ENCODE data around the gene EARS2.
"Not testable (repeated sequence)": the region's sequence is repeated elsewhere in the genome, so short reads cannot be mapped to it uniquely, and the experiment has no call there.

EARS2 gene

DNA sequence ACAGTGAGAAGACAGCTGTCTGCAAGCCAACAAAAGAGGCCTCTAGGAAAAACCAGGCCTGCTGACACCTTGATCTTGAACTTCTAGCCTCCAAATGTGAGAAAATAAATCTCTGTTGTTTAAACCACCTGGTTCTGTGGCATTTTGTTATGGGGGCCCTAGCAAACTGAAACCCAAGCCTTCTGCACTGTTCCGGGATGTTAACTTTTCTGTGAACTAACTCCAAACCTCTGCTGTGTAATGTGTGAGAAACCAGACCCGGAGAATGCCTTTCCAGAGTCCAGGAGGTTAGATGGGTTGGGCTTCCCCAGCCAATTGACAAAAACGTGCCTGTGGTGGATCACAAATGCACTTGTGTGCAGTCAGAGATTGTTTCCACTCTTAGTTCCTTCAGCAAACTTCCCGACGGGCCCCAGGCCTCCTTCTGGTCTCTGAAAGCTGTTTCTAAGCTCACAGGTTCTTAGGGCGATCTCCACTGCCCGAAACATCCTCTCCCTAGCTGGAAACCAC, 33.2 kb downstream of the EARS2 start:
- no peak for DNase-seq

DNA sequence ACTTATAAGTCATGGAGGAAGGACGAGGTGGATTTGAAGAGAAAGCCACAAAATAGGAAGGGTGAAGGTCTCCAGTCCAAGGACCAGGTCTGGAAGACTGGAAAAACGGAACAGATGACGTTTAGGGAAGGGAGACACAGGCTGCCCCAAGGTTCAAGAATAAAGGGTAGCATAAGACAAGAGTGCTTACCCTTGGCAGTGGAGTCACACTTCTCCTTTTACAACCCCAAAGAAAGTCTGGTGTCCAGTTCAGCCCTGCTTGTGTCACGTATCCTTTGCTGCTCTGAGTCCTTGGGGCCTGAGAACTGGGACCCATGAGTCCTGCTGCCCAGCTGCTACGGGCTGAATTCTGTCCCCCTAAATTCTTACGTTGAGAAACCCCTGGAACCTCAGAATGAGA, 33.8 kb downstream of the EARS2 start:
- DNase-seq = no peak

DNA sequence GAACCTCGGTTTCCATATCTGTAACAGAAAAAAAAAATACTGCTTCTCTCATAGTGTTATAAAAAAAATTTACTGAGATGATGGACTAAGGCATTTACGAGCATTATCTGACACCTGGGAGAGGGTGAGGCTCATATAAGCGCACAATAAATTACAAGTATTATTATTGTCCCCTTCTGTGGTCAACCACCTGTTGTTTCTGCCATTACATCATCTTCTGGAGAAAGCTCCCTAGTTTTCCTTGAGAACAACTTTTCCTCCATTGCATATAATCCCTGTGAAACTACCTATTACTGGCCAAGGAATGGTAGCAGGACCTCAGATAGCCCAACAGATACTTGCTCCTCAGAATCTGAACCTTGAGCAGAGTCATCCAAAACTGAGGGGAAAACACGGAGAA, 35.2 kb downstream of the EARS2 start:
- no peak for DNase-seq

DNA sequence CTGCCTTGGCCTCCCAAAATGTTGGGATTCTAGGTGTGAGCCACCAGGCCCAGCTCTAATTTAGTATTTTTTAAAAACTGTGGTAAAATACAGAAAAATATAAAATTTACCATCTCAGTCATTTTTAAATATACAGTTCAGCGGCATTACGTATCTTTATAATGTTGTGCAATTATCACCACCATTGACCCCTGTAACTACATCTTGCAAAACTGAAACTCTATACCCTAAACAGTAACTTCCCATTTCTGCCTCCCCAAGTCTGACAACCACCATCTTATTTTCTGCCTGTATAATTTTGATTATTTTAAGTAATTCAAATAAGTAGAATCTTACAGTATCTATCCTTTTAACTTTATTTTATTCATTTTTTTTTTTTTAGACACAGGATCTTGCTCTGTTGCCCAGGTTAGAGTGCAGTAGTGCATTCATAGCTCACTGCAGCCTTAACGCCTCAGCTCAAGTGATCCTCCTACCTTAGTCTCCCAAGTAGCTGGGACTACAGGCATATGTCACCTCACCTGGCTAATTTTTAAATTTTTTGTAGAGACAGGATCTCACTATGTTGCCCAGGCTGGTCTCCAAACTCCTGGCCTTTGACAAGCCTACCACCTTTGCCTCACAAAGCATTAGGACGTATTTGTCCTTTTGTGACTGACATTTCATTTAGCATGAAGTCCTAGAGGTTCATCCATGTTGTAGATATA, 36.0 kb downstream of the EARS2 start:
- DNase-seq = no peak

DNA sequence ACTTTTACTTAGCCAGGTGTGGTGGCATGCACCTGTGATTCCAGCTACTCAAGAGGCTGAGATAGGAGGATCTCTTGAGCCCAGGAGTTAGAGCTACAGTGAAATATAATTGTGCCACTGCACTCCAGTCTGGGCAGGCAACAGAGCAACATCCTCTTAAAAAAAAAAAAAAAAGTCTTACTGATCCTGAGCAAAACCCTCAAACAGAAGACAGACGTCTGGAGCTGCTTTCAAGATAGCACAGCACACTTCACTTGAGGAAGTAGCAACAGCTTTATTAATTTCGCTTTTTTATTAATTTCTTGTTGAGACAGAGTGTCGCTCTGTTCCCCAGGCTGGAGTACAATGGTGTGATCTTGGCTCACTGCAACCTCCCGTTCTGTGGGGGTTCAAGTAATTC, 36.6 kb downstream of the EARS2 start:
- no peak for DNase-seq

DNA sequence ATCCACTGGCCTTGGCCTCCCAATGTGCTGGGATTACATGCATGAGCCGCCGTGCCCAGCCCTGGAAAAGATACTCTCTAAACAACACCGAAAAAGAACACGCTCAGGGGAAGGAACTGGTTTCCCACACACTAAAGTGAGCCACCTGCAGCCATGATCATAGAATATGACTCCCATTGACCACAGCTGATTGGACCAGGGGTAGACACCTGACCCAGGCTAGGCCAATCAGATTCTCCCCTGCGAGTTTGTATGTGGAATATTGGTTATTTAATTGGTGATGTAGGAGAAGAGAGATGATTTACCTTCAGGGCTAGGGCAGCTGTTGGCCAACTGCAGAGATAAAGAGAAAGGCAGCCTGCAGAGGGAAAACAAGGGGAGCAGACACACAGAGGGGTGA, 37.9 kb downstream of the EARS2 start:
- no peak for DNase-seq

DNA sequence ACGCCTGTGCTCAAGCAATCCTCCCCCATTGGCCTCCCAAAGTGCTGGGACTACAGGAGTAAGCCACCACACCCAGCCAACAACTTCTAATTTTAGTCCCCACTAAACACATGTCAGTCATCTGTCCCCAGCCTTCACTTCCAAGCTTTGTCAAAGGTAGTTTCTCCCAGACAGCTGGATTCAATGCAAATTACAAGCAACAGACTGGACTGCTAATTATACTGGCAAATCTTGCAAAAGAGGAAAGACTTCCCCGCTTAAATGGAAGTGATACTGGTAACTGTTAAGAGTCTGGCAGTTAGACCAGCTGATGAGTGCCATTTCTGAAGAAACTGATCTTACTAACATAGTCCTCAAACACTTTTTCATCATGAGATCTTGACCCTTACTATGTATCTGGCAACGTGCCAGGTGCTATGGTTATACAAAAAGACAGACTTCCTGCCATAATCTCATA, 38.7 kb downstream of the EARS2 start:
- DNase-seq = no peak

DNA sequence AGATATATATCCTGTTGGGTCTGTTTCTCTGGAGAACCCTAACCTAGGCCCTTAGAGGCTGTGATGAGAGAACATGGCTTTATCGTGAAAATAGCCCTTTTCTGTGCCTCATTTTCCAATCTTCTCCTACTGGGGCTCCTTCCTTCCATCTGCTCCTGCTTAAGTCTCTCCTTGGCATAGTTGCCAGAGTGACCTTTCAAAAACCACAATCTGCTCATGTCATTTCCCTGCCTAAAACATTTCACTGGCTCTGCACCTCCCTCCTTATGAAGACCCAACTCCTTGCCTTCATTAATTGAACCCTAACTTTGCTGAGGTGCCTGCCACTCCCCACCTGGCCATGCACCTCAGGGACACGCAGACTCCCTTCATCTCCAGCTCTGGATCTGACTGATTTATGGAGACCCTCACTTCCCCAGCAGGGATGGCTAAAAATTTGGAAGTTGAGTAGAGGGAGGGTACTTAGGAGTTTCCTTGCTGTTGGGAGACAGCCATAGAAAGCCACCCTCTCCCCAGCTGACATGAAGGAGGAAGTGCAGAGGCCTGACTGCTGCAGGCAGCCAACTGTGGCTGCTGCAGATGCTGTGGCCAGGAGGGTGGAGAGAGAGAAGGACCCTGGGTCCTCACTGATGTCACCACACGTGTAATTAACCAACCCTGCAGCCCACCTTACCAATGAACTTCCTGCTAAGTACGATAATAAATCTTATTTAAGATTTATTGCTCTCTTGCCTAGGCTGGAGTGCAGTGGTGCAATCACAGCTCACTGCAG, 40.6 kb downstream of the EARS2 start:
- DNase-seq = no peak

DNA sequence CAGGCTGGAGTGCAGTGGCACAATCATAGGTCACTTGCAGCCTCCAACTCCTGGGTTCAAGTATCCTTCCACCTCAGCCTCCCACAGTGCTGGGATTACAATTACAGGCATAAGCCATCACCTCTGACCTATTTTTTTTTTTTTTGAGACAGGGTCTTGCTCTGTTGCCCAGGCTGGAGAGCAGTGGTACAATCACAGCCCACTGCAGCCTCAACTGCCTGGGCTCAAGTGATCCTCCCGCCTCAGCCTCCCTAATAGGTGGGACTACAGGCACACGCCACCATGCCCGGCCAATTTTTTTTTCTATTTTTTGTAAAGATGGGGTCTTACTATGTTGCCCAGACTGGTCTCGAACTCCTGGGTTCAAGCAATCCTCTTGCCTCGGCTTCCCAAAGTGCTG, 41.3 kb downstream of the EARS2 start:
- no peak for DNase-seq

DNA sequence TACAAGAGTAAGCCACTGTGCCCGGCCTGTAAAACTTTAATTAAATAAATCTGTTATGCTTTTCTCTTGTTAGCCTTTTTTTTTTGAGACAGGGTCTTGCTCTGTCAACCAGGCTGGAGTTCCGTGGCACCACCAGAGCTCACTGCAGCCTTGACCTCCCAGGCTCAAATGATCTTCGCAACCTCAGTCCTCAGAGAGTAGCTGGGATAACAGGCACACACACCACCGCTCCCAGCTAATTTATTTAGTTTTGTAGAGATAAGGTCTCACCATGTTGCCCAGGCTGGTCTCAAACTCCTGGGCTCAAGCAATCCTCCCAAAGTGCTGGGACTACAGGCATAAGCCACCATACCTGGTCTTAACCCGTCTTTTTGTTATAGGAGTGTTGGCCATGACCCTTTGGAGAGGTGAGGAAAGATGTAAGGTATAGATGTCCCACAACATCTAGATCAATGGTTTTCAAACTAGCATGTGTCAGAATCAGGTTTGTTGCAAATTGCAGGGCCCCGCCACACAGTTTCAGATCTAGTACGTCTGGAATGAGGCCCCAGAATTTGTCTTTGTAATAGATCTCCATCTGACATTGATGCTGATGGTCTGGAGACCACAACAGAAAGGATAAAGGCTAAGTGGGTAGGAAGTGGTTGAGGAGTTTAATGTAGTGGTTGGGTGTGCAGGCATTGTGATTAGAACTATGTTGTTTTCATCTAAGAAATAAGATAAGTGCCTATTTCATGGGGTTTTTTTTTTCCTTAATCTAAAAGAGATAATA, 42.6 kb downstream of the EARS2 start:
- no peak for DNase-seq

DNA sequence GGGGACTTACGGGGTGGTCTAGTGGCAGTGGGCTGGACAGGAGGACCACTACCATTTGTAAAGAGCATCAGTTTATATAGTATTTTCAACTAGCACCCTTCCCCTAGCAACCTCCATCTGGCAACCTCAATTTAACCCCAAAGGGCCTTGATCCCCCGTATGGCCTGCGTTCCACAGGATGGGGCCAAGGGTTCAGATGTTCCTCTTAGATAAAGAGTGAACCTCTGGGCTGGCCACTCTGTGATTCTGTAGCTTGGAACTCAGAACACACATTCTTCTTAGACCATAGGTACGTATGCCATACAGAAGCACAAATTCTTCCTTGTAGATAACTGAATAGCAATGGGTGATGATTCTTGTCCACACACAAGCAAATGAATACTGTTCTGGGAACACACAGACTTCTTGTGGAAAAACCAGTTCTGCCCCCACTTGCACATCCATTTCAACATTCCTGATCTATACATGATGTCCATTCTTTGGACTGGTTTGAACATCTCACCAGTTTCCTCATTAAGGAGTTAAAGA, 44.9 kb downstream of the EARS2 start:
- no peak for DNase-seq

DNA sequence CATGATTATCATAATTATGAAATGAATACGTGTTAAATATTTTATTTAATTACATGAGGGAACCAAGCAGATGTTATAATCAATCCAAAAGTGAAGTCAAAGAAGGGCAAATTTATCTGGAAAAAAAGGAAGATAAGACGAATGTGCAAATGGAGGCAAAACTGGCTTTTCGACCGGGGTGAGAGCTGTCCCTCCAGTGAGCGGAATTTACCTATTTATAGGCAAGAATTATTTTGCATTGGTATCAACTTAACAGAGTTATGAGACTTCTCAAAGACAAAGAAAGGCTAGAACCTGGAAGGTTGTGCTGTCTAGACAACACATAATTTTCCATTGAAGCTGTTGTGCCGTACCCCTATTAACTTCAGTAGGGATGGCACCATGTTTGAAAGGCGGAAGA, 45.4 kb downstream of the EARS2 start:
- DNase-seq = no peak

DNA sequence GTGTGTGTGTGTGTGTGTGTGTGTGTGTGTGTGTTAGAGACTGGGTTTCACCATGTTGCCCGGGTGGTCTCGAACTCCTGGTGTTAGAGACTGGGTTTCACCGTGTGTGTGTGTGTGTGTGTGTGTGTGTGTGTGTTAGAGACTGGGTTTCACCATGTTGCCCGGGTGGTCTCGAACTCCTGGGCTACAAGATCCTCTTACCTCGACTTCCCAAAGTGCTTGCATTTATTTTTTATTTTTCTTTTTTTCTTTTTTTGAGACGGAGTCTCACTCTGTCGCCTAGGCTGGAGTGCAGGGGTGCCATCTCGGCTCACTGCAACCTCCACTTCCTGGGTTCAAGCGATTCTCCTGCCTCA, 46.3 kb downstream of the EARS2 start:
- not testable (repeated sequence) for DNase-seq

DNA sequence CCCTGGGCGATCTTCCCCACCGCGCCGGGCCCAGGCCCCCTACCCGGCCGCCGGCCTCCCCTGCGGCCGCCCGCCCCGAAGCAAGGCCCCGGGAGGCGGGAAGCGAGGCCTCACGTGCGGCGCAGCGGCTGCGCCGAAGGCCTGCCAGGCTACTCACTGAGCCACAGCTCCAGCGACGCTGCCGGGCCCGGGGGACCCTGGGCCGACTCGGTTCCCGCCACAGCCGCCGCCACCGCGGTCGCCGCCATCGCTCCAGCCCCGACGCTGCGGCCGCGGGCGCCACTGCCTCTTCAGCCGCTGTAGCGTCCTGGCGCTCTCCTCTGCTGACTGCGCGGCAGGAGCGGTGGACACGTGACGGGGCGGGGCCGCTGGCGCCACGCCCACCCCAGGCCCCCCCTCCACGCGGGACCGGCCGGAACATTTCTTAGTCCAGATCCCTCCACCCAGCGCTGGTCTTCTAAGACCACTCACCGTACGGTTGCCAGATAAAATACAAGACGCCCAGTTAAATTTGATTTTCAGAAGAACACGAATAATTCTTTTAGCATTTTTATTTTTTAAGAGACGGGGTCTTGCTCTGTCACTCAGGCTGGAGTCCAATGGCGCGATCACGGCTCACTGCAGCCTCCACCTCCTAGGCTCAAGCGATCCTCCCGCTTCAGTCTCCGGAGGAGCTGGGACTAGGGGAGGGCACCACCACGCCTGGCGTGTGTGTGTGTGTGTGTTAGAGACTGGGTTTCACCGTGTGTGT, 46.8 kb downstream of the EARS2 start, which contains the start of gene GGA2:
Gene GGA2, minus strand, starts transcription at position 331 of the 751 bp plus-strand sequence. Its CDS starts 83 bp downstream, at position 248.
- DNase-seq = peak; percentile 79

DNA sequence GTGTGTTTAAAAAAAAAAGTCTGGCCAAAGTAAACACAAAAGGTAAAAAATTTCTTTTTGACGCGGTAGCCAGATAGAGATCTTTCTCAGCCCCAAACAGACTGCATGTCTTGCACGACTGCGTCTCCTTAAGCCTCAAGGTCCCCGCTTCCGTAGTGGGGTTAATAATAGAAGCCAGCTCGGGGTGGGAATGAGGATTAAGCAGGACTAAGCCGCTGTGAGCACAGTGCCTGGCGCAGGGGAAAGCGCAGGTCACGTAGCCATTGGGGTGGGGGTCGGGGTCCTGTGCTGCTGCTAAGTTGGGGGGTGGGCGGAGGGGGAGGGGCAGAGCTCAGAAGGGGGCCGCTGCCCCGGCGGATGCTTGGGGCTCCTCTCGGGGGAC, 47.4 kb downstream of the EARS2 start:
- no peak for DNase-seq

DNA sequence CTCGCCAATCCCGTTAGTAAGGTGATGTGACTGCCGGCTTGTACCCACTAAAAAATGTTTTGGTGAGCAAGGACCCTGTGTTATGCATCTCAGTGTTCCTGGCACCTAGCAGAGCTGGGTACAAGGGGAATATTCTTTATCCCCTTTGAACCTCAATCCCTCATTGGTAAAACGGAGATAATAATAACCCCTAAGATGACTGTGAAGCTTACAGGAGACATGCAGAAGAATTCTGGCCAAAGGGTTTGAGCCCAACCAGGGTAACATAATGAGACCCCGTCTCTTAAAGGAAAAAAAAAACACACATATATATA, 47.8 kb downstream of the EARS2 start:
- no peak for DNase-seq

DNA sequence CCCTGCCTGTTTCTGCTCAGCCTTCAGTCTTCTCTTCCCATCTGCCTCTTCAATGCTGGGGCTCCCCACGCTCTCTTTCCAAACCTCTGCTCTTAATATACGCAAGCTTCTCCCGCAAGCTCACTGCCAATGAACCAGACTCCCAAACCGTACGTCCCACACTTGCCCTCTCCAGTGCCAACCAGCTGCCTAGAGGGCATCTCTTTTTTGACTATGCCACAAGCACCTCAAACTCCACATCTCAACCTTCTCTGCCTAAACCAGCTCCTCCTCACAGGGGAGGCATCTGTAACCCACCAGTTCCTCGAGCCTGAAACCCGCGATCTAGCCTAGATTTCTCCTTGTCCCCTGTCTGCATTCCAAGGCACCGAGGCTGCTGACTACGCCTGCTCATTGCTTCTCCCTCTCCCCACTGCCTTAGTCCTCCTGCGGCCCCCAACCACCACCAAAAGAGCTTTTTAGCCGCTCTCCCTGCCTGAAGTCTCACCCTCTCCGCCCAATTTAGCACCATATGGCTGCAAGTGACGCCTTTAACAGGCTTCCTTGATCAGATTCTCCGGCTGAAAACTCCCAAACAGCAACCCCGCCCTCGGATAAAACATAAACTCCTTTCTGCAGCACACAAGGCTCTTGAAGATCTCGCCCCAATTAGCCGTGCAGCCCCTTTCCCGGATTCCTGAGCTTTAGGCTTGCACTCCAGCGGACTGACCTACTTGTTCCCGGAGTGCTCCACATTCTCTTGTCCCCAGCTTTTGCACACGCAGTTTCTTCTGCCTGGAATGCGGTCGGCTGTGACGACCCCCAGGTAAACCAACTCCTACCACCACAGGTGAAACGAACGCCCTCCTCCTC, 48.3 kb downstream of the EARS2 start:
- no peak for DNase-seq

DNA sequence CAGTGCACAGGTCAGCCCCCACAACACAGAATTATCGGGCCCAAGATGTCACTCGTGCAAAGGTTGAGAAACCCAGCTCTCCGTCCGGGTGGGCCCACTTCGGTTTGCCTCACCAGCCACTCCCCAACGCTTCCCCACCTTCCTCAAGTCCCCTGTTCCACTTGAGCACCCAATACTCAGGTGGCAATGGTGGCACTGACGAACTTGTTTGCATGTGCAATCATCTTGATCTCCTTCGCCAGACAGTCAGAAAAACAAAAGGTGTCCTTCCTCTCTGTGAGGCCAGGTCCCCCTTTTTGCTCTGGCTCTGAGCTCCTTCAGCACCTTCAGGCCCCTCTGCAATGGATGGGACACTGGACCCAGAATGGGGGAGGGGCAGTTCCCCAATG, 50.5 kb downstream of the EARS2 start:
- no peak for DNase-seq

DNA sequence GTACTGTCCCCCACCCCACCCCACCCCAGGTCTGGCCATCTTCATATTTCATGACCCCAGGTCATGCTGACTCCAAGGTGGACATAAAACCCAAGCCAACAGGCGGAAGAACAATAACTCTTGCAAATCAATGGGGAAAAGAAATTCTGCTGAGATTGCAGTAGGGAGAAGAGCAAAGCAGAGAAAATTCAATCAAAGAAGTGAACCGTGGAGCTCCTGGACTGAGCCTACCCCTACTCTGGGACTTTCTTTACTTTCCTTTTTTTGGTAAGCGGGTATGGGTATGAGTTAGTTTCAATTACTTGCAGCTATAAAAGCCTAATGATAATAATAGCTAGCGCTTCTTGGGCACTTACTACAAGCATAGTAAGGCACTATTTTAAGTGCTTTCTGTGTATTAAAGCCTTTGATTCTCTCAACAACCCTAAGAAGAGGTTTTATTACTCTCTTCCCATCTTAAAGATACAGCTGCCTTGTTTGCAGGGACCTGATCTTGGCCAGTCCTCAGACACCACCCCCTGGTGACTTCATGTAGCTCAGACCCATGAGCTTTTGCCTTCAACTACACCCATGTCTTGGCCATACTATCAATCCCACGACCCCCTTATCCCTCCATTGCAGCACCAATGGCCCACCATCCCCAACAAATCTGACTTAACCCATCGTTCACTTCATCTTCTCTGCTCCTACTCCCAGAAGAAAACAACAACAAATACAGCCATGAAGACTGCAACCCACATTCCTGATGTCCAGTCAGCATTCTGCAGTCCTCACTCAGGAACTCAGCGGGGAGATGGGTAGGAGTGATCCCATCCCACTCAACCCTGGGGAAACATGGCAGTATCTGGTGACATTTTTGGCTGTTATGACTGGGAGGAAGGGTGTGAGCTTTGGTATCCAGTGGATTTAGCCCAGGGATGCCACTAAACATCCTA, 51.2 kb downstream of the EARS2 start:
- DNase-seq = no peak

DNA sequence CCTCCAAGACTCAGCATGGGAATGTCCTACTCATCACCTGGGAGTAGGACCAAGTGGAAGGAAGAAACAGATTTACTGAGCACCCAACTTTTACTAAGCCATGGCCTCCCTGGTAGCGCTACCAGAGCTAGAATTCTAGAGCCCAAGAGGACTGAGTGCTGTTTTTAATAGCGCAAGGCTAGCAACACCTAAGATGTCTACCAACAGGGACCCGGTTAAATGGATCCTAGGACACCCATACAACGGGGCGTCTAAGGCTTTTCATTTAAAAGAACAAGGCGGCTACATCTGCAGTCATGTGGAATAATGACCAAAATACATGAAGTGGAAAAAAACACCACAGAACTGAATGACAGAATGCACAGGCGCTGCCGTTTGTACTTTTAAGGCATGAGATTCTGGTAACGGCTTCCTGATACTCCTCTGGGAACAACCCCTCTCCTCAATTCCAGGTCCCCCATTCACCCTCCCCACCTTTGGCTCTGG, 51.9 kb downstream of the EARS2 start:
- DNase-seq = no peak
